ENCODE results near the gene KCNN2.

The KCNN2 gene

GRCh38 chr5:114362977-114363761 lies 1.3 kb downstream of the KCNN2 start:
- DNase-seq, result no peak

GRCh38 chr5:114363837-114364236 lies 2.0 kb downstream of the KCNN2 start:
- no peak for DNase-seq

- DNase-seq, result no peak
Measured at GRCh38 chr5:114367029-114367428, 5.2 kb downstream of the KCNN2 start.

GRCh38 chr5:114369680-114370417 lies 8.0 kb downstream of the KCNN2 start:
- no peak for DNase-seq

GRCh38 chr5:114377050-114377844 lies 15.4 kb downstream of the KCNN2 start:
- no peak for DNase-seq

GRCh38 chr5:114377946-114378345 lies 16.1 kb downstream of the KCNN2 start:
- no peak for DNase-seq

GRCh38 chr5:114380721-114381120 lies 18.9 kb downstream of the KCNN2 start:
- DNase-seq, result no peak

- DNase-seq, result no peak
Measured at GRCh38 chr5:114387433-114387832, 25.6 kb downstream of the KCNN2 start.

- no peak for DNase-seq
Measured at GRCh38 chr5:114390431-114390830, 28.6 kb downstream of the KCNN2 start.

GRCh38 chr5:114391321-114391720 lies 29.5 kb downstream of the KCNN2 start:
- DNase-seq, result no peak

GRCh38 chr5:114393159-114393558 lies 31.3 kb downstream of the KCNN2 start:
- no peak for DNase-seq

- DNase-seq, result no peak
Measured at GRCh38 chr5:114402206-114402605, 40.3 kb downstream of the KCNN2 start.

- DNase-seq, result no peak
Measured at GRCh38 chr5:114407783-114408182, 45.9 kb downstream of the KCNN2 start.

GRCh38 chr5:114408847-114409246 lies 47.0 kb downstream of the KCNN2 start:
- DNase-seq, result no peak

GRCh38 chr5:114411380-114411931 lies 49.6 kb downstream of the KCNN2 start:
- no peak for DNase-seq

GRCh38 chr5:114412510-114413171 lies 50.8 kb downstream of the KCNN2 start:
- DNase-seq, result no peak

GRCh38 chr5:114415760-114416159 lies 53.9 kb downstream of the KCNN2 start:
- no peak for DNase-seq

GRCh38 chr5:114416254-114416653 lies 54.4 kb downstream of the KCNN2 start:
- no peak for DNase-seq

GRCh38 chr5:114417519-114417918 lies 55.6 kb downstream of the KCNN2 start:
- DNase-seq, result no peak

- DNase-seq, result no peak
Measured at GRCh38 chr5:114418176-114419066, 56.6 kb downstream of the KCNN2 start.

GRCh38 chr5:114419067-114419388 lies 57.2 kb downstream of the KCNN2 start:
- DNase-seq, result no peak

- DNase-seq, result no peak
Measured at GRCh38 chr5:114419959-114420358, 58.1 kb downstream of the KCNN2 start.

Measured in NCI-H187 (cell line).